ENCODE data around the gene MEX3A.

The MEX3A gene

GRCh38 chr1:156101880-156102279 is 19.6 kb upstream of the MEX3A start:
- no peak for DNase-seq

- no peak for DNase-seq
Measured at GRCh38 chr1:156100205-156100995, 18.1 kb upstream of the MEX3A start.

GRCh38 chr1:156099282-156099681 is 17.0 kb upstream of the MEX3A start:
- no peak for DNase-seq

- no peak for DNase-seq
Measured at GRCh38 chr1:156098784-156099183, 16.5 kb upstream of the MEX3A start.

DNA sequence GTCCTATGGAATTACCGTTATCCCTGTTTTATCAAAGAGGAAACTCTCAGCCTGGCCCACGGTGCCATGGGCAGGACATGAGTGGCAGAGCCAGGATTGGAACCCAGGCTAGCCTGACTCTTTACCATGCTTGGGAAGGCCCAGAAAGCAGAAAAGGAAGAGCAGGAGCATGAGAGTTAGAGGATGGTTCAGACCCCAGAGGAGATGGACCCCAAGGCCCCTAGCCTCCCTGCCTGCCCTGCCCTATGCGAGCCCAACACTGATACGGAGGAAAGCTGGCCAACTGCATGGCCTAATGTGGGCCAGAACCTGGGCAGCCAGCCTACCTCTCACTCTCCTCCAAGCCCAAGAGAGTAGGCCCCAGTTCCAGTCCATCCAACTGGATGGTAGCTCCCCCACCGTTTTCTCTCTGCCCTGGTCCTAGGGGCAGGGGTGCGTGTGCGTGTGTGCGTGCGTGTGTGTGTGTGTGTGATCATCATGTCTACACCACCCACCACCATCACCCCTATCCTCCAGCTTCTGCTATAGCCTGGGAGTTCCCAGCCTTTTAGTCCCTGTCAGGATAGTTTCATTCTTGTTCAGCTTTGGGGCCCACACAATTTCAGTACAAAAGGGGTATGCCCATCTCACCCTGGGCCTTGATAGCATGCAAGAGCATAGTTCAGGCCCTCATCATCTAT is 15.4 kb upstream of the MEX3A start:
- DNase-seq: no peak

DNA sequence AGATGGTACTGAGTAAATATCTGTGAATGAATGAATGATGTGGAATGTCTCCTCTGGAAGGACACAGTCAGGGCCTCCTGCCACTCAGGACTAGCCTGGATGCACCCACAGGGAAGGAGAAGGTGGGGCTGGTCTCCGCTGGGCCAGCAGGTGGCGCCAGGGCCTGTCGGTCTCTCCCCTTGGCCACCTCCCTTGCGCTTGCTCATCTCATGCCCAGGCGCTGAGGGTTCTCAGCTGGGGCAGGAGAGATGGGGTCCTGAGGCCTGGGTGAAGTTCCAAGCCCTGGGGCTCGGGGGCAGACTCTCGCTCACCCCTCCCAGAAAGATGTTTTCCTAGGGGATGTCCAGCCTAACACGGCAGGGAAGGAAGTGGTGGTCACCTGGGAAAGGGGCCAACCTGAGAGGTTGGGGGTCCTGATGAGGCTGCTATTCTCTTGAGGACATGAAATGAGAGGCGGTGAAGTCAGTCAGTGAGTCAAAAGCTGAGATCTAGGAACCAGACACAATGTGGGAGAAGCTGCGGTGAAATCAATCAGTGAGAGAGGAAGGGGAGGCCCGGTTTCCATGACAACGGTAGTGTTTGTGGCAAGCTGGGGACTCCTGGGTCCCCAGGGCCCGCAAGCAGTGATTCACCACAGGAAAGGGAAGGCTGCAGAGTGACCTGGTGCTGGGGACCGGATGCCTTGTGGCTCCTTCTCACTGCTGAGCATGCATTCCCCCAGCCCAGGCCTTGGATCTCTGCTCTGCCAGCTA is 14.6 kb upstream of the MEX3A start:
- peak; percentile 43 to 78 for DNase-seq

DNA sequence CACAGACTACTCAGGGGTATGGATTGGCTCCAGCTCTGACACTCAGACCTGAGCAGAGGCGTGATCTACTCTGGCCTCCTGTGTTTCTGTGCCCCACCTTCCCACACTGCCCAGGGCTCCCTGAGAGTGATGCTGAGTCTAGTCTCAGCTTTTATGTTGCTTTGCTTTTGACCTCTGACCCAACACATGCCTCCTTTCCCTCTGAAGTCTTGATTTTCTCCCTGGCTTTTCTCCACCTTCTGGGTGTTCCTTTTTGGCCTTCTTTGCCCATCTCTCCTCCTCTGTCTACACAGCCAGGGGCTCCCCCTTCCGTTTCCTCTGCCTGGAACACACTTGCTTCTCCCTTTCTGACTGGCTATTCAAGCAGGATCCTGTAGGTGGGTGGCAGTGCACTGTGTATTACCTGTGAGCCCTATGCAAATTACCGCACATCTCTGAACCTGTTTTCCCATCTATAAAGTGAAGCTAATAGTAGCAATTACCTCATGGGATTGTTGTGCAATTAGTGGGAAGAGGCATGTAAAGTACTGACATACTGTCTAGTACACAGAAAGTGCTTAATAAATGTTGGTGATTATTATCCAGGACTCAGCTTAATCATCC is 13.7 kb upstream of the MEX3A start:
- no peak for DNase-seq

GRCh38 chr1:156091610-156092009 is 9.3 kb upstream of the MEX3A start:
- DNase-seq: no peak

DNA sequence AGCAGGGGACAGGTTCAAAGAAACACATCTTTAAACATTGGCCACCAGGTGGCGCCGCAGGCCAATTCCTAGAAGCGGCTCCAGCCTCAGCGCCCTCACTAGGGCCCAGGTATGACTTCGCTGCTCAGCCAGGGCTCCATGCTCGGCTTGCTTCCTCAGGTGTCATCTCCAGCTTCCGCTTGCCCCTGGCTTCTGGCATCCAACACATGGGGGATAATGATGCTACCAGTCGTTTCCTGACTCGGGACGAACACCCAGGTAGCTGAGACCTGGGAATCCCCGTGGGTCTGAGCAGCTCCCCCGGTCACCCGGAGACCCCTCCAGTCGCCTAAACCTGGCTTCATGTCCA is 8.5 kb upstream of the MEX3A start:
- peak; percentile 67 to 81 for DNase-seq

- no peak for DNase-seq
Measured at GRCh38 chr1:156090138-156090839, 8.0 kb upstream of the MEX3A start.

- DNase-seq: no peak
Measured at GRCh38 chr1:156089704-156090103, 7.4 kb upstream of the MEX3A start.

DNA sequence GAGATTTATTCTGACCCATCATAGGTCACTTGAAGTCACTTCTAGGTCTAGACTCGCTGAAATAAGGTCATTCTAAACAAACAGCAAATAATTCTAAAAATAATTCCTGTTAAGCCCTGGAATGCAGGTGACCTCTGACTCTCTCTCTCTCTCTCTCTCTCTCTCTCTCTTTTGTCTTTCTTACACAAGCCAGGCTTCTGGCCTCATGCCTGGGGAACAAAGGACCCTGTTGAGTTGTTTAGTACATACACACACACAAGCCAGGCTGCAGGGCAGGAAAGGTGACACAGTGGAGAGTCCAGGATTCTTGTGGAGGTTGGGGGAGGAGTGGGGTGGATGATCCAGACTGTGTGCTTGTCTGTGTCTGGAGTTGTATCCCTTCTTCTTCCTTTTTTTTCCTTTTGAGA is 4.0 kb upstream of the MEX3A start:
- no peak for DNase-seq

- DNase-seq: no peak
Measured at GRCh38 chr1:156083800-156084790, 1.8 kb upstream of the MEX3A start.

DNA sequence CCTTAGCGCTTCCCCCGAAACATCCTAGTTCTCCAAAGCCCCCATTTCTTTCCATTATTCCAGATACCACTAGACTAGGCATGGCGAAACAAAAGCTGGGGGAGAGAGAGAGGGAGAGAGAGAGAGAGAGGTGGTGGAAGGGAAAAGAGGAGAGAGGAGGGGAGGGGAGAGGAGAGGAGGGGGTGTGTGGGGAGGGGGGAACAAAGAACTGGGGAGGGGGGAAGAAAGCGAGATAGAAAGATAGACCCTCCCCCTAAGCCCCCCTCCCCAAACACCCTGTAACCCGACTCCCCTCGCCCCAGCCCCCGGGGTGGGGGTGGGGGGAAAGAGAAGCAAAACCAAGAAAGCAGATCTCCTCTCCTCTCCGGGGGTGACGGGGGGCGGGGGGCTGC is 352 bp downstream of the MEX3A start:
- no peak for DNase-seq

DNA sequence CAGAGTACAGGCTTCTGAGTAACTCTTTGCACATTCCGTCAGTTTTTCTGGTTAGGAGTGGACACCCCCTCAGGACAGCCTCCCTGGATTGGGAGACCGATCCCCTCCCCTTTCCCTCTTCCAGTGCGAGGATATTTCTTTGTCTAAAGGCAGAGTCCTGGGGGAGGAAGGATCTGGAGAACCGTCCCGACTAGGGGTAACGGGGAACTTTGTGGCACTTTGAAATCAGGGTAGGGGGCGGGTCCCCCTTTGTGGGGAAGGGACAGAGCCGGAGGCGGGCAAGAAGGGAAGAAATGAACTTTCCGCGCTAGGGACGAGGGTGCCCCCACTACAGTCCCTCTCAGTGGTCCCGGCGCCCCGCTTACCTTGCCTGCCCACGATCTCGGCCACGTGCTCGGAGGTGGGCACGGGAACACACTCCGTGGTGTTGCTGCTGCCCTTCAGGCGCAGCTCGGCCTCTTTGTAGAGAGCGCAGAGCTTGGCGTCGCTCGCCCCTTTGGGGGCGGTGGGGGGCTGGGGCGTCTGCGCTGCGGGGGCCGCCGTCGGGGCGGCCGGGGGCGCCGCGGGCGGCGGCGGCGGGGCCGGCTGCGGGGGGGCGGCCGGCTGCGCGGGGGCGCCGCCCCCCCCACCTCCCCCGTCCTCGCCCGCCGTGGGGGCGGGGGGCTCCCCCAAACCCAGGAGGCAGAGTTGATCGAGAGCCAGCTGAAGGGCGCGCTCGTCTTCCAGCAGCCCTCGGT is 917 bp downstream of the MEX3A start:
- DNase-seq: no peak

DNA sequence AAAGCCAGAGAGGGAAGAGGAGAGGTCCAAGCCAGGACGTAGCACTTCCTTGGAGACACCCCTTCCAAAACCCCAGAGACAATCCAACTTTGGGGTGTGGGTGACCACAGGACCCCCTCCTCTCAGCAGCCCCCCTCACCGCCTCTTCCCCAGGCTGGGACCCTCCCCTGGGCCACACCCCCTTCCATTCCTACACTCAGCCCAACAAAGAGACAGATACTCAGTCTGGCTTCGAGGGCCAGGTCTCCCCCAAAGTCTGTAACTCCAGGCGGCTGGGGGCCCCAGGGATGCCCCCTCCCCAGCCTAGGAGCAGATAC is 1.4 kb downstream of the MEX3A start:
- no peak for DNase-seq

- DNase-seq: no peak
Measured at GRCh38 chr1:156080241-156080862, 1.9 kb downstream of the MEX3A start.

DNA sequence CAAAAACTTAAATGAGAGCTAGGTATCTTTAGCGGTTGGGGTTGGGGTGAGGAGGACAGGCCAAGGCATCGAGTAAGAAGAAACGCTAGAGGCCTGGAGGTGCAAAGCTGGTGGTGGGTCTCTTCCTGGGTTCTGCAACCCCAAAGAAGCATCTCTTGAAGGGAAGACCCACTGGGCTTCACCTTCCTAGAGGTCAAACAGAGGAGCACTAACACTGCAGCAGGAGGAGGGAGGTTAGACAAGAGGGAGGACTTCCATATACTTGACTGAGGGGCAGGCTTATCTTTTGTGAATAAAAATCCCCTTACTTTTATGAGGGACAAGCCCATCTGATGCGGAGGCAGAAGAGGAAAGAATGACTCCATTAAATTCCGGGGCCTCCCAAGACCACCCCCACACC is 2.5 kb downstream of the MEX3A start:
- DNase-seq: no peak

DNA sequence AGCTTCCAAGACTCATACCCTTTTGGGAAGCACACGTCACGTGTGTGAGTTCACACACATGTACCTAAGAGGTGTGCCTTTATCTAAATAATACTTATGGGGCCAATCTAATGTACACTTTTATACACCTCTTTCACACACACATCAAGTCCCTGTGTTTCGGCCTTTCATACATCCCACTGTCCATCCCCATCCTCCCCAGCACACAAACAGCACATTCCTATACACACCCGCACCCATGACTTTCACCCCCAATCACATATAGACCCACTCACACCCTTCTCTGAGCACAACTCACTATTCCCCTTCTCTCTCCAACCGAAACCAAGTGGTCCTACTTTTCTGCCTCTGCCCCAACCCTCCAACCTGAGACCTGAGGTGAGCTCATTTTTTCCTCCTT is 3.5 kb downstream of the MEX3A start:
- no peak for DNase-seq

DNA sequence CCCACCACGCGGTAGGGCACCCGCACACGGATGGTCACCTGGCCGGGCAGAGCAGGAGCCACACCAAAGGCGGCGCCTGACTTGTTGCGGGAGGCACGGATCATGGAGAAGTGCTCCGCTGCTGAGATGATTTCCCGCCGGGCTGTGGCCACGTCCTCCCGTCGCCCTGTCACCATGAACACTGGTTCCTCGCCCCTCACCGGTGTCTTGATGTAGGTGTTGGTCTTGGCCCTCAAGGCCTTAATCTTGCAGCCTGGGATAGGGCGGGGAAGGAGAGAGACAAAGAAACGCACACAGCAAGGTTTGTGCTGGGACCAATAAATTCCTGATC is 4.9 kb downstream of the MEX3A start:
- DNase-seq: no peak

Data from NCI-H1930 (cell line).